ENCODE data around the gene CAPZB.

DNA sequence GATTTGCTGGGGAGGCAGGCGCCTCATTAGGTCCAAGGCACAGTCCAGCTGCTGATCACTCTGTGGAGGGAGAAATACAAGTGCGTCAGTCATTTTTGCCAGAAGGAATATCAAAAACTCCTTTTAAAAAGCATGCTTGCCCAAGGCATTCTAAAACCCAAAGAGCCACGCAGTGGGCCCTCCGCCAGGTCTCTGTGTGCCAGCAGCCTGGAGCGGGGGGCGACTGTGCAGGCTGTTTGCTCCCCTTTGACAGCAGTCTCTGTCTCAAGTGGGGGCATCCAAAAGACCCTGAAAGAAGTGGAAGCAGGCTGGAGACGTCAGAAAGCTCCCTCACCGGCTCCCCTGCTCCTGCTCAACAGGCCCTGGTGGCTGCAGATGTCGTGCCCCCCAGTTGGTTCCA, 65.6 kb downstream of the CAPZB start:
- TF ChIP-seq, protein P1, sequence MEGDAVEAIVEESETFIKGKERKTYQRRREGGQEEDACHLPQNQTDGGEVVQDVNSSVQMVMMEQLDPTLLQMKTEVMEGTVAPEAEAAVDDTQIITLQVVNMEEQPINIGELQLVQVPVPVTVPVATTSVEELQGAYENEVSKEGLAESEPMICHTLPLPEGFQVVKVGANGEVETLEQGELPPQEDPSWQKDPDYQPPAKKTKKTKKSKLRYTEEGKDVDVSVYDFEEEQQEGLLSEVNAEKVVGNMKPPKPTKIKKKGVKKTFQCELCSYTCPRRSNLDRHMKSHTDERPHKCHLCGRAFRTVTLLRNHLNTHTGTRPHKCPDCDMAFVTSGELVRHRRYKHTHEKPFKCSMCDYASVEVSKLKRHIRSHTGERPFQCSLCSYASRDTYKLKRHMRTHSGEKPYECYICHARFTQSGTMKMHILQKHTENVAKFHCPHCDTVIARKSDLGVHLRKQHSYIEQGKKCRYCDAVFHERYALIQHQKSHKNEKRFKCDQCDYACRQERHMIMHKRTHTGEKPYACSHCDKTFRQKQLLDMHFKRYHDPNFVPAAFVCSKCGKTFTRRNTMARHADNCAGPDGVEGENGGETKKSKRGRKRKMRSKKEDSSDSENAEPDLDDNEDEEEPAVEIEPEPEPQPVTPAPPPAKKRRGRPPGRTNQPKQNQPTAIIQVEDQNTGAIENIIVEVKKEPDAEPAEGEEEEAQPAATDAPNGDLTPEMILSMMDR (IDR thresholded peaks at IDR 0.05; ENCODE audit: low read length) = no peak
- no peak for TF ChIP-seq EZH2 (IDR thresholded peaks at IDR 0.05; ENCODE audit: borderline replicate concordance, low read length)

All from OCI-LY1 (cell line).